GM19397 (cell line): ENCODE measurements around the gene OR52E5.

Source experiments
- ATAC-seq: cut with Tn5 transposase; IDR thresholded peaks from one replicate; pipeline ENCODE4 v1.9.1; 2021; ENCODE audit warnings: mild to moderate bottlenecking, moderate library complexity; ENCODE audit not compliant: unreplicated experiment

The OR52E5 gene

DNA sequence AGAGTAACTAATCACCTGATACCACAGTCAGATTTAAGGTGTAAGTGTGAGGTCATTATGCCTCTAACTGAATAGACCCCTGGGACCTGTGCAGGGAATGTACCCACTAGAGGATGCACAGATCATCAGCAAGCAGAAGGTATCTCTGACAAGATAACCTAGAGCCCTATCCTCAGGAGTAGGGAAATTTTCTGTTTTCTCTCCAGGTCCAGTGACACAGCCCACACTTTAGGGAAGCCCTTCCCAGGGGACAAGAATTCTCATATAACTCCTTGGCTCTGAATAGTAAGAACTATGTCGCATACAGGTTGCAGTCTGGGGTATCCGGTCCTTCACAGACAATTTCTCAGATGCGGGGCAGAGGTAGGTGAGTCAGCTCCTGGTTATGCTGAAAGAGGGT lies at the start of gene OR52E5:
Gene OR52E5 (plus strand): TSS at position 301 of the 400 bp plus-strand sequence. CDS start 7,569 bp downstream, outside the sequence.
- ATAC-seq = no peak

GRCh38 chr11:5846701-5847100 lies 46.3 kb upstream of the OR52E5 start:
- ATAC-seq = no peak

DNA sequence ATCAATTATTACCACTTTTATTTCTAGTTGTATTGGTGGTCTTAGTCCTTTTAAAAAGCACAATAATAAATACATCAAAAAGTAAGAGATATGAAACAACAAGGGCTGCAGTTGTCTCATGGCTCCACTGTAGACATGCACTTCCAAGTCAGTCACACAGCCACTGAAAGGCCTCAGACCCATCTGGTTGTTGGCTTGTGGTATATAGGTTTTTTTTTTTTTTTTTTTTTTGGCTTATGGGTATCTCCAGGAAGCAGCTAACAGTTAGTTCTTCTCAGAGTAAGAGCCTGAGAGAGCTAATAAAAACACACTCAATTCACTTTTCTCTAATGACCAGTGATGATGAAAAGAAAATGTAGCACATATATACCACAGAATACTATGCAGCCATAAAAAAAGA lies 45.3 kb upstream of the OR52E5 start:
- ATAC-seq = no peak

GRCh38 chr11:5851002-5851401 lies 42.0 kb upstream of the OR52E5 start:
- no peak for ATAC-seq

DNA sequence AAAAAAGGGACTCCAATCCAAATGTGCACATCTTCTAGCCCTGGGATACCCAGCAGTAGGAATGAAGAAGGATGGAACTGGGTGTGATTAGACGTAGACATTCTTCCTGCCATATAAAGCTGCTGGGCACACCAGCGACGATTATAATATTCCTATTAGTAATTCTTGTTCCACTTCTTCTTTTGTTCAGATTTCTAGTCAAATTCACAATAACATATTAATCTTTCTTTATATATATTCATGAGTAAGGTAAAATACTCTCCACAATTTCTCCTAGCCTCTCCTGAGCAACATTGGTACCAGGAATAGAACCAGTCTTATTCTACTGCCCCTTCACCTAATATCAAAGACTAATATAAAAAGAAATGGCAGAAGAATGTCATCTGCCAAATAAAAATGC lies 35.4 kb upstream of the OR52E5 start, which contains the start of gene OR52E8:
Gene OR52E8 (minus strand): TSS at position 101 of the 400 bp plus-strand sequence. CDS start 0 bp downstream, at position 101.
- ATAC-seq = no peak

DNA sequence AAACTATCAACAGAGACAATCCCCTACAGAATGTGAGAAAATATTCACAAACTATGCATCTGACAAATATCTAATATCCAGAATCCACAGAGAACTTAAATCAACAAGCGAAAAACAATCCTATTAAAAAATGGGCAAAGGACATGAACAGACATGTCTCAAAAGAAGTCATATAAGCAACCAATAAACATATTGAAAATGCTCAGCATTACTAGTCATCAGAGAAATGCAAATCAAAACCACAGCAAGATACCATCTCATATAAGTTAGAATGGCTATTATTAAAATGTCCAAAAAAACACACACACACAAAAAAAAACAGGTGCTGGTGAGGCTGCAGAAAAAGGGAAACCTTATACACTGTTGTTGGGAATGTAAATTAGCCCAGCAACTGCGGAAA lies 27.2 kb upstream of the OR52E5 start:
- ATAC-seq = no peak

DNA sequence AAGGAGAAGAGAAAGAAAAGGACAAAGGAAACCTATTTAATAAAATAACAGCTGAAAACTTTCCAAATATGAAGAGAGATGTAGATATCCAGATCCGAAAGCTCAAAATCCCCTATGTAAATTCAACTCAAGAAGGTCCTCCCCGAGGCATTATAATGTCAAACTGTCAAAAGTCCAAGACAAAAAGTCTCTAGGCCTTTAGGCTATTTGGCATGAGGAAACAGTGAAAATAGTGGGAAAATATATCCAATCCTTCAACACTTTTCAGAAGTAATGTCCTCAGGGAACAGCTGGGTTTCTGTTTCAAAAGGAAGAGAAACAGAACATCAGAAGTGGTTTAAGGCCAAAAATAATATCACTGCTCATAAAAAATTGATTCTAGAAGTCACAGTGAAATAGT lies 14.4 kb upstream of the OR52E5 start:
- no peak for ATAC-seq

GRCh38 chr11:5880329-5880728 lies 12.7 kb upstream of the OR52E5 start, which contains the start of gene OR52E4:
Gene OR52E4 (plus strand): TSS chr11:5880629. CDS start chr11:5884293, 3,664 bp downstream.
- no peak for ATAC-seq

GRCh38 chr11:5881756-5882155 lies 11.3 kb upstream of the OR52E5 start:
- no peak for ATAC-seq

DNA sequence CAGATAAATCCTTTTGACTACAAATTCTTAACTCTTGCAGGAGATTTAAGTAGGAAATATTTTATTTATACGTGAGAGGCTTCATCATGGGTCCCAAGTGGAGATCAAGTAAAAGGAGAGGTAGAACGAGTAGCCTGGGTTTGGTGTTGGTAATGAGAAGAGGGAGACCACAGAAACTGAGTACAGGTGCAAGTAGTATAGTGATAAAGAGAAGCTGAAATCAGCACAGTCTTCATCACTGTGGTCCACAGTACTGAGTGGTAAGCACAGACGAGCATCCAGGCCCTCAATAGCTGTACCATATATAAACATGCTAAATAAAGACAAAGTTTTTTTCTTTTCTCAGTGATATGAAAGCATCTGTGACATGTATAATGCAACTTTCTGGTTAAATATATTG lies 5.8 kb upstream of the OR52E5 start:
- no peak for ATAC-seq

GRCh38 chr11:5887661-5888060 lies 5.3 kb upstream of the OR52E5 start:
- ATAC-seq = no peak

DNA sequence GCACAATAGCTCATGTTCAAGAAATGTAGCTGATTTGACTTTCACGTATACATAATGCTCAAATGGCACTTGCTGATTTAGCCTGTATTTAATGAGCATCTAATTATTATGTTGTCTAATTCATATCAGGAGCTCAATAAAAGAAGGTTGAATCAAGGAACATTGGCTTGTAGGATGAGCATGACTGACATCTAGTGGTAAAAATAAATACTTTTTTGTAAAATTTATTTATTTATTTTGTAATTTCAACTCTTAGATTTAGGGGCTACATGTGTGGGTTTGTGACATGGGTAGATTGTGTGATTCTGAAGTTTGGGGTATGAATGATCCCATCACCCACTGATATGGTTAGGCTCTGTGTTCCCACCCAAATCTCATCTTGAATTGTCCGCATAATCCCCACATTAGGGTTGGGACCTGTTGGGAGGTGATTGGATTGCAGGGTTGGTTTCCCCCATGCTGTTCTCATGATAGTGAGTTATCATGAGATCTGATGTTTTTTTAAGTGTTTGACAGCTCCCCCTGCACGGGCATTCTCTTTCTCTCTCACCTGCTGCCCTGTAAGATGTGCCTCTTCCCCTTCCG lies 1.7 kb upstream of the OR52E5 start:
- no peak for ATAC-seq

- ATAC-seq = no peak
These were observed 6.5 kb downstream of the OR52E5 start for GRCh38 chr11:5899534-5899933.

DNA sequence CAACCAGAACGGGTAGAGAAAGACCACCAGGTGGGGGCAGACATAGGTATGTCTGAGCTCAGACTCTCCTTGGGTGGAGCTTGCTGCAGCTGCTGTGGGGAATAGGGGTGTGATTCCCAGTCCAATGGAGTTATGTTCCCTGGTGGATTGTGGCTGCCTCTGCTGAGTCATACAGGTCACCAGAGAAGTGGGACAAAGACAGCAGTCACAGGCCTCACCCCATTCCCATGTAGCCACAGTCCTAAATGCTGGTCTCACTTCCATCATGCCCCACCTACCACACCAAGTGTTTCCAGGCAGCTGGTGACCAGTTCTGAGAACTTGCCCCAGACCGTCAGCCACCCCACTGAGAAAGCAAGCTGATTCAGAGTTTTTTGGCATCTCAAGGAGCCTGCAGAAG lies 17.5 kb downstream of the OR52E5 start:
- no peak for ATAC-seq

GRCh38 chr11:5922749-5923426 lies 29.9 kb downstream of the OR52E5 start:
- ATAC-seq = peak; percentile 79

DNA sequence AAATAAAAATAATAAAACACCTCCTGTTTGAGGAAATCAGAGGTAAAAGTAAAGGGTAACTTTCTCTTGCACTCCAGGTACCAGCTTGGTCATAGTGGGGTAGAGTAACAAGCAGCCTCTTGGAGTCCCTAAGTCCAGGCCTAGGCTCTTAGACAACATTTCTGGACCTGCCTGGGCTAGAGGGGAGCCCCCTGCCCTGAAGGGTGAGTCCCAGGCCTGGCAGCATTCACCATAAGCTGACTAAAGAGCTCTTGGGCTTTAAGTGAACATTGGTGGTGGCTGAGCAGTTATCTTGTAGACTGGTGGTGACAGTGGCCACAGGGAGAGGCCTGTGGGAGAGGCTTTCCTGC lies 30.4 kb downstream of the OR52E5 start:
- peak; percentile 26 for ATAC-seq

GRCh38 chr11:5923794-5924193 lies 30.8 kb downstream of the OR52E5 start:
- ATAC-seq = no peak

- ATAC-seq = no peak
These were observed 35.3 kb downstream of the OR52E5 start for GRCh38 chr11:5928271-5928670.

DNA sequence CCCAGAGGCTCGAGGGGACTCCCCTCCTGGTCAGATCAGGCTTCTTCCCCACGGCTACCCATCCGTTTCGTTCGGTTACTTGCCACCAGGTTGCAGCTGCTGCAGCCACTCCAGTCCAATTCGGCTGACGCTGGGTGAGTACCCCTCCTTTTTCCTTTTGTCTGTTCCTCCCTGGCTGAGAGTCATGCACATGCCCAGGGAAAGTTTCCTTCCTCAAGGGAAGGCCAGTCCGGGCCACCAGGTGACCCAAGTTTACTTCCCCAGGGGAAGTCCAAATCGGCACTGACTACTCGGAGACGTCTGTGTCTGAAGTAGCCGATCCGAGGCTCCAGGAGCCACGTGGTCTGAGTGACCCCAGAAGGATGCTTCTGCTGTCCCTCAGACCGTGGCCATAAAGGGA lies 35.8 kb downstream of the OR52E5 start:
- no peak for ATAC-seq

DNA sequence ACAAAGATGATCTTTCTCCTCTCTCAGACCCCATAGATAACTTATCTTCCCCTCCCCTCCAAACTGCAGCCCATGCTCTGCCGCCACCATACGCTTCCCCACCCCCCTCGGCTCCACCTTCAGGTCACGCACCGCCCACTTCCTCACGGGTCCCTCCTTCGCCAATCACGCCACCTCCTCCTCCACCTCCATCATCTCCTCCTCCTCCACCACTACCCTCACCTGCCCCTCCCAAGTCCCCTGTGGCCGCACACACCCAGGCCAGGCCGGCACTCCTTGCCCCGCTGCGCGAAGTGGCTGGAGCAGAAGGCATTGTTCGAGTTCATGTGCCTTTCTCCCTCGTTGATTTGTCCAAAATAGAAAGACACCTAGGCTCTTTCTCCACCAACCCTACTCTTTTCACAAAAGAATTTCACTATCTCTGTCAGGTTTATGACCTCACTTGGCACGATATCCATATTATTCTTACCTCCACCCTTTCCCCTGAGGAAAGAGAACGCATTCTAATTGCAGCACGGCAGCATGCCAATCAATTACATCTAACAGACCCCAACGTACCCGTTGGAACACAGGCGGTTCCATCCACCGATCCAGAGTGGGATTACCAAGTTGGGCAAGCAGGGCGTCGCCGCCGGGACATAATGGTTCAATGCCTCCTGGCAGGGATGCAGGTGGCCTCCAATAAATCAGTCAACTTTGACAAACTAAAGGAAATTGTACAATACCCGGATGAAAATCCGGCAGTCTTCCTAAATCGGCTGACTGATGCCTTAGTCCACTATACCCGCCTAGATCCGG lies 36.8 kb downstream of the OR52E5 start:
- ATAC-seq = no peak

DNA sequence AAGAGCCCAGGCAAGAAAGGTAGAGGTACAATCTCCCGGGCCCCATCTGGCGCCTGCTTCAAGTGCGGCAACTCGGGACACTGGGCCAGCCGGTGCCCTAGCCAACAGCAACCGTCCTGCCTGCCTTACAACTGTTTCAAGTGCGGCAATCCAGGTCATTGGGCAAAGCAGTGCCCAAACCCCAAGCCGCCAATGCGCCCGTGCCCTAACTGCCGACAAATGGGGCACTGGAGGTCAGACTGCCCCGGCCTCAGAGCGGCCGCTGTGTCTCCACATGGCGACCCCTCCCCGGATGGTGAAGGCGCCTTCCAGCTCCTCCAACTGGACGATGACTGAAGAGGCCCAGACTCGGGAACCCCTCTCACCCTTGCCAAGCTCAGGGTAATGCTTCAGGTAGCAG lies 37.6 kb downstream of the OR52E5 start:
- no peak for ATAC-seq

DNA sequence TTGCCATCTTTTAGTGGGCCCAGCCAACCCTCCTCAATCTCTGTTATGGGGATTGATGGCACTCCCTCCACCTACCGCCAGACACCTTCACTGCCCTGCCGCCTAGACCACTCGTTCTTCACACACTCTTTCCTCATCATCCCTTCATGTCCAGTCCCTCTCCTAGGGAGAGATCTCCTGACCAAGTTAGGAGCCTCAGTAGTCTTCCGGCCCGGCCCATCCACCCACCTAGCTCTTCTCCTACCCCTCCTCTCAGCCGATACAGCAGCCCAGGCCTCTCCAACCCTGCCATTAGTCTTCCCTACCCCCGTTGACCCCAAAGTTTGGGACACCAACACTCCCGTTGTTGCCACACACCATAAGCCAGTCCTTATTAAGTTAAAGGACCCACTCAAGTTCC lies 38.1 kb downstream of the OR52E5 start:
- ATAC-seq = no peak
